A673 (cell line): ENCODE data around the gene CLCN2.

Source experiments
- CTCF ChIP-seq: fragments of 300-800, 200-600 bp; sonication (generic); conservative IDR thresholded peaks from 2 replicates; pipeline ENCODE4 v1.5.1; 2017; ENCODE audit warnings: low read depth, mild to moderate bottlenecking, antibody characterized with exemption, low read length, moderate library complexity, mixed read lengths
- EZH2 ChIP-seq: fragments of 200-600 bp; sonication (generic); IDR thresholded peaks from 2 replicates; pipeline ENCODE4 v1.6.1; 2017; ENCODE audit warnings: borderline replicate concordance, low read depth, mild to moderate bottlenecking, mixed read lengths, antibody characterized with exemption, low read length; ENCODE audit not compliant: poor library complexity, severe bottlenecking

GRCh38 chr3:184375747-184376461, 14.5 kb upstream of the CLCN2 start:
- TF ChIP-seq CTCF: no peak
- TF ChIP-seq EZH2: no peak
